CD1c-positive myeloid dendritic cell (primary cell): ENCODE data around the gene GOLGA6L6.
"Not testable (repeated sequence)": the region's sequence is repeated elsewhere in the genome, so short reads cannot be mapped to it uniquely, and the experiment has no call there.

ENCODE experiments used
- DNase-seq: peaks from one replicate; pipeline ENCODE4 v3.0.0-alpha.2; 2016; ENCODE audit errors: extremely low spot score

GOLGA6L6 gene, protein sequence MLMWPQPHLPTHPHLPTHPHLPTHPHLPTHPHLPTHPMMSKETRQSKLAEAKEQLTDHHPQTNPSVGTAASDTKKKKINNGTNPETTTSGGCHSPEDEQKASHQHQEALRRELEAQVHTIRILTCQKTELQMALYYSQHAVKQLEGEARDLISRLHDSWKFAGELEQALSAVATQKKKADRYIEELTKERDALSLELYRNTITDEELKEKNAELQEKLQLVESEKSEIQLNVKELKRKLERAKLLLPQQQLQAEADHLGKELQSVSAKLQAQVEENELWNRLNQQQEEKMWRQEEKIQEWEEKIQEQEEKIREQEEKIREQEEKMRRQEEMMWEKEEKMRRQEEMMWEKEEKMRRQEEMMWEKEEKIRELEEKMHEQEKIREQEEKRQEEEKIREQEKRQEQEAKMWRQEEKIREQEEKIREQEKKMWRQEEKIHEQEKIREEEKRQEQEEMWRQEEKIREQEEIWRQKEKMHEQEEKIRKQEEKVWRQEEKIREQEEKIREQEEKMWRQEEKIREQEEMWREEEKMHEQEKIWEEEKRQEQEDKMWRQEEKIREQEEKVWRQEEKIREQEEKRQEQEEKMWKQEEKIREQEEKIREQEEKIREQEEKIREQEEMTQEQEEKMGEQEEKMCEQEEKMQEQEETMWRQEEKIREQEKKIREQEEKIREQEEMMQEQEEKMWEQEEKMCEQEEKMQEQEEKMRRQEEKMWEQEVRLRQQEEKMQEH

DNA sequence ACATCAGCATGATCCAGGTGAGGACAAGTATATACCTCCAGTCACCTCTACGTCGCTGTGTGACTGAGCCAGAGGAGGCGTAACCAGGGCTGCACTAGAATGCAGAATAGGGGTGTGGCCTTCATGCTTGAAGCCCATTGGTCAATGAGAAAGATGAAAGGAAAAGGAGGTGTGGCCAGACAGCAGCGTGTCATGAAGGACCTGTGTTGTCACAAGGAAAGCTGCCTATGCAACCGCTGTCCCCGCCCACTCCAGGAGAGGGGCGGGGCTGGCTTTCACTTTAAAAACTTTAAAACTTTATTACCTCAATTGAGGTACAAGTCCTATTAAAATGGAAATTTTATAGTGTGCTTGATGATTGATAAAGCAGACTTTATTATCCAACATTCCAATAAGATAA is at the start of gene GOLGA6L6:
Gene GOLGA6L6 (minus strand): TSS at position 101 of the 400 bp plus-strand sequence. CDS start 91 bp downstream, at position 10.
- not testable (repeated sequence) for DNase-seq

DNA sequence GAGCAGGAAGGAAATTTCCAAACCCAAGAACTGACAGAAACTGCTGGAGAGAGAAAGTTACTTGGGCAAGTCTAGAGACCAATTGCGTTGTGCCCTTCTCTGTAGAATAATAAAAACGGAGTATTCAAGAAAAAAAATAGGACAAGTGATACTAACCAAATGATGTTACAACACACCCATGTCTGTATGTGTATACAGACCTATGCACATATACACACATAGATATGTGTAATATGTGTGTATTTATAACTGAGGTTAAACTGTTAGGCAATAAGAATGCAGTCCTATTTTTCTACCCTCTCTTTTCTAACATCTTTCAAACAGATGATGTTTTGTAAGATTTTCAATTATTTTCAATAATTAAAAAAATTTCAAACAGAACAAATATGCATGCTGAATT is 48.5 kb upstream of the GOLGA6L6 start:
- not testable (repeated sequence) for DNase-seq

DNA sequence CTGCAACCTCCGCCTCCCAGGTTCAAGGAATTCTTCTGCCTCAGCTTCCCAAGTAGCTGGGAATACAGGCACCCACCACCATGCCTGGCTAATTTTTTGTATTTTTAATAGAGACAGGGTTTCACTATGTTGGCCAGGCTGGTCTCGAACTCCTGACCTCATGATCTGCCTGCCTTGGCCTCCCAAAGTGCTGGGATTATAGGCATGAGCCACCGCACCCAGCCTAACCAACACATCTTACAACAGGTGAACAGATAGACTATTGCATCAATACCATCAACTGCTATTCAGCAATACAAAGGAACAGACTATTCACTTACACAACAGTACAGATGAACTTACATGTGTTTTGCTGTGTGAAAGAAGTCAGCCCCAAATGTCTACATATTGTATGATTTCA is 45.2 kb upstream of the GOLGA6L6 start:
- DNase-seq: not testable (repeated sequence)

DNA sequence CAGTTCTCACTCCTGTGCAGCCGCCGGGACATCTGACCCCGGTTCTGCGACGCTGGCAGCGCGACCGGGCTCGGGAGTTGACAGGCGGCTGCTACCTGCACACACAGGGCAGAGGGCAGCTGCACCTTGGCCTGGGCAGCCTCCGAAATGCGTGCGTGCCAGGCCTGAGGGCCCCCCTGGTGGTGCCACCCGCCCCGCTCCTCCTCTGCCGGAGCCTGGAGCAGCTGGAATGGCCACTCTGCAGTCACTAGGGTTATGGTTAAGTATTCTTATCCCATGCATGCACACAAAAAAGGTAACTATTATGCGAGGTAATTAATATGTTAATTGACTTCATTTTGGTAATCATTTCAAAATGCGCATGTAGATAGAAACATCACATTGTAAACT is 41.1 kb upstream of the GOLGA6L6 start:
- DNase-seq: not testable (repeated sequence)

DNA sequence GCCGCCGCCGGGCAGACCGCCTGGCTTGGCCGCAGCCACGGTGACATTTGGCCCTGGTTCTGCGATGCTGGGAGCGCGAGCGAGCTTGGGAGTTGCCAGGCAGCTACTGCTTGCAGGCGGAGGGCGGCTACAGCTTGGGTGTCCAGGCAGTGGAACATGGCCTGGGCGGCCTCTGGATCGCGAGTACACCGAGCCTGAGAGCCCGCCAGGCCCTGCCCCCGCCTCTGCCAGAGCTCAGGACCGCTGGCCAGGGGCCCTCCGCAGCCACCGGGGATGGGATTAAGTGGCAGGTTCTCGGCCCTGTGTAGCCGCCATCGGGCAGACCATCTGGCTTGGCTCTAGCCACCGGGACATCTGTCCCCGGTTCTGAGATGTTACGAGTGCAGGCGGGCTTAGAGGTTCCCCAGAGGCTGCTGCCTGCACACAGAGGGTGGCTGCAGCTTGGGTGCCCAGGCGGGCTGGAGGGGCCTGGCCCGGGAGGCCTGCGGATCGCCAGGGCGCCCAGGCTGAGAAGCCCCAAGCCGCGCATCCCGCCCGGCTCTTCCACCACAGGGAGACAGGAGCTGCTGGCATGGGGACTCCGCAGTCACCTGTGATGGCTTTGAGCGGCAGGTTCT is 40.6 kb upstream of the GOLGA6L6 start:
- not testable (repeated sequence) for DNase-seq

DNA sequence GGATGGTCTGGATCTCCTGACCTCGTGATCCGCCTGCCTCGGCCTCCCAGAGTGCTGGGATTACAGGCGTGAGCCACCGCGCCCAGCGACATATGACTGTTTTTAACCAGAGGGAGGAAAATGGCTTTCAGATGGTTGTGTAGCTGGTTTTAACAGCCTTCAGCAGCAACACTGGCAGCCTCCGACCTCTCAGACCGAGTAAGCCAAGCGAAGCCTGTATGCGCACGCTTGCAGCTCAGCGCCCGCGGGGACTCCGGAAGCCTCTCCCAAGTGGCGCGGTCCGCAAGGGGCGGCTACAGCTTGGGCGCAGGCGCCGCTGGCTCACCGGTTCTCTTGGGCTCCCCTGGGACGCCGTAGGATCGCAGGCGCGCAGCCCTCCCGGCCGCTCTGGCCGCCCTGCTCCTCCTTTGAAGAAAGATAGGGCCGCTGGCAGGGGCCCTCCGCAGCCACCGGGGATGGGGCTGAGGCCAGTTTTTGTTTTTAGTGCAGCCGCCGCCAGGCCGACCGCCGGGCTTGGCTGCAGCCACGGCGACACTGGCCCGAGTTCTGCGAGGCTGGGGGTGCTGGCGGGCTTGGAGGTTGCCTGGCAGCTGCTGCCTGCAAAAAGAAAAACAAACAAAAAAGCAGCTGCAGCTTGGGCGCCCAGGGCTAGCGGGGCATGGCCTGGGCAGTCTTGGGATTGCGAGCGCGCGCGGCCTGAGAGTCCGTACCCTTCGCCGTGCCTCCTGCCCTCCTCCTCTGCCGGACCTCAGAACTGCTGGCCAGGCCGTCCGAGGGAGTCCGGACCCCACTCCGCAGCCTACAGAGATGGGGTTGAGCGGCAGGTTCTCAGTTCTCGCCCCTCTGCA is 39.9 kb upstream of the GOLGA6L6 start:
- DNase-seq: not testable (repeated sequence)

DNA sequence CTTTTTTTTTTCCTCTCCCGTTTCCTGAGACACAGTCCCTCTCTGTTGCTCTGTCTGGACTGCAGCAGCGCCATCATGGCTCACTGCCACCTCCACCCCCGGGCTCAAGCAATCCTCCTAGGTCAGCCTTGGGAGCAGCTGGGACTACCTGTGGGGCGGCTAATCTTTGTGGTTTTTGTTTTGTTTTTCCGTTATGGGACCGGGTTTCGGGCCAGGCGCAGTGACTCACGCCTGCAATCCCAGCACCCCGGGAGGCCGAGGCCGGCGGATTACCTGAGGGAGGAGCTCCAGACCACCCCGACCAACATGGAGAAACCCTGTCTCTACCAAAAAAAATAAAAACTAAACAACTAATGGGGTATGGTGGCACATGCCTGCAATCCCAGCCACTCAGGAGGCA is 38.1 kb upstream of the GOLGA6L6 start:
- DNase-seq: not testable (repeated sequence)

DNA sequence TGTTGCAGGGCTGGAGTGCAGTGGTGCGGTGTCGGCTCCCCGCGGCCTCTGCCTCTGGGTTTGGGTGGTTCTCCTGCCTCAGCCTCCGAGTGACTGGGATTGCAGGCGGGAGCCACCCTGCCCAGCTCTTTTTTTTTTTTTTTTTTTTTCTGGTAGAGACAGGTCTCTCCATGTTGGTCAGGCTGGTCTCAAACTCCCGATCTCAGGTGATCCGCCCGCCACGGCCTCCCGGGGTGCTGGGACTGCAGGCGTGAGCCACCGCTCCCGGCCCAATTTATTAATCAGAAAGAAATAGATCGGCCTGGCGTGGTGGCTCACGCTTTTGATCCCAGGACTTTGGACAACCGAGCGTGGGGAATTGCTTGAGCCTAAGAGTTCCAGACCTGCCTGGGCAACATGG is 9.7 kb upstream of the GOLGA6L6 start:
- not testable (repeated sequence) for DNase-seq

DNA sequence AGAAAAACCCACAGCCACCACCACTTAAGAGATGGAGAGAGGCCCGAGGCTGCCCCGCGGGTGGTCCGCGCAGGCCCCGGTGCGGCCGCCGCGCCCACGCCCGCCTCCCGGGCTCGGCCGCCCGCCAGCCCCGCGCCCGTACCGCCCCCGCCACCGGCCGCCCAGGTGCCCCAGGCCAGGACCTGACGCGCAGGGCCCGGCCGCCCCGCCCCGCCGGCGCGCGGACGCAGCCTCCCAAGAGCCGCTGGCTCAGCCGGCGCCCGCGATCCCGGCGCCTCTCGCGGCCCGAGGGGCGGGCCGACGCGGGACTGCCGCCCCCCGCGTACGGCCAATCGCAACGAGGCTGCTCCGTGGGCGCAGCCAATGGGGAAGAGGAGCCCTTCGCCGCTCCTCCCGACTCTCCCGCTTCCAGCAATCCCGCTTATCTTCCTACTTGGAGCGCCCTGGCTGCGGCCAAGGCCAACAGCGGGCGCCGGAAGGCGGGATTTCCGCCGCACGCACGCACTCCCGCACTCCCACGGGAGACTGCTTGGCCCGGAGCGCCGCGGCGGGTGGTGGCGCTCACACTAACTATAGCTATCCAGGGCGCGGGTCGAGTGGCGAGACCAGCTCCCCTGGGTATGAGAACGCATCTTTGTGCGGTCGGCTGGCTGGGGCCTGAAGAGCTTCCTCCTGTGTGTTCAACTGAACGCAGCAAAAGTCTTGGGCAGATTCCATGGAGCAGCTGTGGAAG is 35.5 kb downstream of the GOLGA6L6 start:
- DNase-seq: not testable (repeated sequence)

DNA sequence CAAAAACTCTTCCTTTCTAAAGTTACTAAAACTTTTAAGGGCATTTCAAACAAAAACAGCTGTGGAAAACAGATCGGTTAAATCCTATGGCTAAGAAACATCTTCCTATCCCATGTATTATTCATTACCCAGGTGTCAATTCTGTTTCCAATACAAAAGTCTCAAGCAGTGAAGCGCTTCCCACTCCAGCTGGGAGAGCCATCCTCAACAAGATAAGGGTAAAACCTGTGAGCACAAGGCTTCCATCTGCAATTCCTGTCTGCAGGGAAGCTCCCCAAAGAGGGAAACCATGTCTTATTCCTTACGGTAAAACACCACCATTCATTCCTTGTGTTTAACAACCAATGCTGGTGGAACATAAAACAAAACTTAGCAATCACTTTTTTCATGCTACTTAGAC is 38.8 kb downstream of the GOLGA6L6 start:
- DNase-seq: not testable (repeated sequence)

DNA sequence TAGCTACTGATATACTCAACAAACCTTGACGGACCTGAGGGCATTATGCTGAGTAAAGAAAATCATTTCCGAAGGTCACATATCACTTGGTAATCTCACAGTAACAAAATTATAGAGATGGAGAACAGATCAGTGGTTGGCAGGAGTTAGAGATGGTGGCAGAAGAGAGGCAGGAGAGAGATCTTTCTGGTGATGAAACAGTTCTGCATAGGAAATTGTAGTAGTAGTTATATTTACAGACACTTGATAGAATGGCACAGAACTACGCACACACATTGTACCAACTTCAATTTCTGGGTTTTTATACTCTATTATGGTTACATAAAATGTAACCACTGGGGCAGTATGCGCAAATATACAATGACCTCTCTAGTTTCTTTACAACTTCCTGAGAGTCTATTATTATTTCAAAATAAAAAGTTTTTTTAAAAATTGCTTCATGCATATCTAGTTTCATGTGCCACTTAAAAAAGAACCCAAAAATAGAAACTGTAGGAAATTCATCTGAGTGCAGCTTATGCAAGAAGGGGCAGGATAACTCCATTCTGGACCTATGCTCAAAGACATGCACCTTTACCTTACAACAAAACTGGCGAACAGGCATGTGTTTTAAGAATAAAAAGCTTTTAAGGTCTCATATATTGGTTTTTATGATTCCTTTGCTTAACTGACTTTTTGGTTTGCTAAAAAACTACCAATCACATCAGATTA is 39.9 kb downstream of the GOLGA6L6 start:
- DNase-seq: not testable (repeated sequence)

DNA sequence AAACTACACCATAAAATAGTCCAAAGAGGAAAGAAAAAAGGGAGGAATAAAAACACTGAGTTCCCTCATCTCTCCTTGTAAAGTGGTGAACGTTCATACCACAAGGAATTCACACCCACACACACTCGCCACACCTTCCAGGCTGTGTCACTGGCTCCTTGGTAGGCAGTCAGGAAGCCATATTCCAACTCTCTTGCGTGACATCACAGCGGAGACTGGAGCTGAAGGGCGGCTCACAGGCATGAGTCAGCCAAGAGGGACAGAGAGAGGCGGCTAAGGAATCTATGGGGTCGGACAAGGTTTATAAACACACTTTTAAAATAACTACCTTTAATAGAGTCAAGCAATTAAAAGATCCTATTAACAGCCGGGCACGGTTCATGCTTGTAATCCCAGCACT is 43.8 kb downstream of the GOLGA6L6 start:
- not testable (repeated sequence) for DNase-seq

DNA sequence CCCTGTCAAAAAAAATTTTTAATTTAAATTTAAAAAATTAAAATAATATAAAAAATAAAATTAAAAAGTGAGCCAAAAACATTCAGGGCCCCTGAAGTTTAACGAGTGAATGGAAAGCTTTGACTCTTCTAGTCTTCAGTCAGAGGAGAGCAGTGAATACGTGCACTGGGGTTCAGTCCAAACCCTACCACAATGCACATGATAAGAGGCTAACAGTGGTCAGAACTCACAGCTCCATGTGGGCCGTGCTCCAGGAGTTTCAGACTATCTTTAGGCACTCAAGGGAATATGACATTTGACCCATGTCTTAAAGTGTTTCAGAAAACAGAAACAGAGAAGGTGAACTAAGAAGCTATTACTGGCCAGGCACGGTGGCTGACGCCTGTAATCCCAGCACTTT is 48.6 kb downstream of the GOLGA6L6 start:
- not testable (repeated sequence) for DNase-seq

DNA sequence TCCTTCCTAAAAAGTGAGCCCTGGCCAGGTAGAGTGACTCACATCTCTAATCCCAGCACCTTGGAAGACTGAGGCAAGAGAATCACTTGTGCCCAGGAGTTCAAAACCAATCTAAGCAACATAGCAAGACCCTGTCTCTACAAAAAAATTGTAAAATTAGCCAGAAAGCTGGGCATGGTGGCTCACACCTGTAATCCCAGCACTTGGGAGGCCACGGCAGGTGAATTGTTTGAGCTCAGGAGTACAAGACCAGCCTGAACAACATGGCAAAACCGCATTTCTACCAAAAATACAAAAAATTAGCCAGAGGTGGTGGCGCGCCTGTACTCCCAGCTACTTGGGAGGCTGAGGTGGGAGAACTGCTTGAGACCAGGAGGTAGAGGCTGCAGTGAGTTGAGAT is 49.0 kb downstream of the GOLGA6L6 start:
- DNase-seq: not testable (repeated sequence)

DNA sequence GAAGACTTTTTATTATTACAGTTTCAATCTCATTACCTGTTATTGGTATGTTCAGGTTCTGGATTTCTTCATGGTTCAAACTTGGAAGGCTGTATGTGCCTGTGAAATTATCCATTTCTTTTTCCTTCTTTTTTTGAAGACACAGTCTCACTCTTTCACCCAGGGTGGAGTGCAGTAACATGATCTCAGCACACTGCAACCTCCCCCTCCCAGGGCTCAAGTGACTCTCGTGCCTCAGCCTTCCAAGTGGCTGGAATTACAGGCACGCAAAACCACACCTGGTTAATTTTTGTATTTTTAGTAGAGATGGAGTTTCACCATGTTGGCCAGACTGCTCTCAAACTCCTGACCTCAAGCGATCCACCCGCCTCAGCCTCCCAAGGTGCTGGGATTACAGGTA is 52.3 kb downstream of the GOLGA6L6 start:
- not testable (repeated sequence) for DNase-seq
